ENCODE data around the gene HMGB2.

Gene HMGB2

DNA sequence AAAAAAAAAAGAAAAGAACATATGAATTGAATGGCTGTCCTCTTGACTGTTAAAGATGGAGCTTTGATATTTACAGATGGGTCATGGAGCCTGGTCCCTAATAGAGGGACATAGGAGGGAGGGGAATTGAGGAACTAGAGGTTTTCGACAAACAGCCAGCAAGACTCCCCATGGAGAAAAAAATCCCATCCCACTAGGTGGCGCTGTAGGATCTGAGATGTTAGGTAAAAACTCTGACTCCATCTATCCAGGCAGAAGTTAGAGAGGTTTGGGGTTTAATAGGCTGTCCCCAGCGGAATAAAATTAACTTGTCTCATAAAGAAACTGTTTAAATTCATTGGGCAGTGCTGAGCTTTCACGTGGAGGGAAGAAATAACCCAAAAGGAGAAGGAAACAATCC, 45.9 kb downstream of the HMGB2 start:
- peak; percentile 74 for DNase-seq

DNA sequence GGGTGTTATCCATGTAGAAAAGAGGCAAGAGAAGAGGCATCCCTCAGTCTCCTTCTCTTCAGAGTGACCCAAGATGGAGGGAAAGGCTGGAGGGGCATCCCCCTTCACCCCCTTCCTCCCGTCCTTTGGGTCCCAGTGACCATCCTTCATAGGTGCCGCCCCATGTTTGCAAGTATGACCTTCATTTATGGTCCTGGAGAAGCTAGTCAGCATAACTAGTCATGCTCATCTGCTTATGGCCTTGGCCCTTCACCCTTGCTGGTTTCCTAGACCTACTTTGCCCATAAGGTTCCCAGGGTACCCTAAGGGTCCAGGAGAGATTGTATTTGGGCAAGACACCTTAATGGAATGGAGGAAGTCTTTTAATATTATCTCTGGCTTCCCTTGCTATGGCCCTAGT, 46.7 kb downstream of the HMGB2 start:
- DNase-seq = no peak

DNA sequence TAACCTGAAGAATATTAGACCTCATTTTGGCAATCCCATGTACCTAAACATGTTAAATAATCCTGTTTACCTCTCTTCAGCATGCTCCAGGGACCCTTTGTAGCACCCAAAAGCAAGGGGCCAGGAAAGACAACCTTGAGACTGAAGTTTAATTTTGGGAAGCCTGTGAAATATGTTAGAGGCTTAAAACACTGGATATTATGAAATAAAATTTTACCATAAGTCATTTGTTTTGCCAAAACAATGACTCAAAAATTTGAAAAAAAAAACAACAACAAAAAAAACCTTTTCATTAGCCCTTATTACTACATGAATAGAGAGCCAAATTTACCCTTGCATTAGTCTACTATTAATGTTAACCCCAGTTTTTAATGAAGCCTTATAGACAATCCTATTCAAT, 49.7 kb downstream of the HMGB2 start:
- DNase-seq = no peak

DNA sequence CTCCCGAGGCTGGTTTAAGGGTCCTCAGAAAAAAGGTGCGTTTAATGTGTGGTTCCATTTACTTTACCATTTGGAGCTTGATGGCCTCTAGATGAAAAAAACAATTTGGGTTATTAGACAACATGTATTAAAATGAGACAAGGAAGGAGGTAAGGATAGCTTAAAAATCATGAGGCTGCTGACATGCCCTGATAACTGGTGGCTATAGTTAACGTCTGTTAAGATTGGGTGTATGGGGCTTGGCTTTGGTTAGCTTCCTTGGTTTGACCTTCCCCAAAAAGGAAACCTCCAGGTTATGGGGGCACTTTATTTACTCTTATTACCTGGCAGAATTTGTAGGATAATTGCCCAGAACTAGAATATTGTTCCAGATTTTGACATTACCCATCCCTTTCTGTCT, 51.5 kb downstream of the HMGB2 start:
- no peak for DNase-seq

DNA sequence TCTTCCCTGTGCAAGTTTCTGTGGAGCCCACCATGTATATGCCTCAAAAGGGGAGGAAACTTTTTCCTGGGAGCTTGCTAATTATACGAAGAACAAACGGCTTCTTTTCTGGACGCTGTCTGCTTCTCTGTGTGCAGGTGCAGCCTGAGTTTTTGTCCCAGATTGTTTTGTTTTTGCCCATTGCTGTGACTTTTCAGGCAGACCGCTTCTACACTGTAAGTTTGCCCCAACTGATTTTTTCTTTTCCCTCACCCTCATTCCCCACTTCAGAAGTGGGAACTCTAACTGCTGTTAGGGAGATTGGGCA, 51.9 kb downstream of the HMGB2 start:
- no peak for DNase-seq

DNA sequence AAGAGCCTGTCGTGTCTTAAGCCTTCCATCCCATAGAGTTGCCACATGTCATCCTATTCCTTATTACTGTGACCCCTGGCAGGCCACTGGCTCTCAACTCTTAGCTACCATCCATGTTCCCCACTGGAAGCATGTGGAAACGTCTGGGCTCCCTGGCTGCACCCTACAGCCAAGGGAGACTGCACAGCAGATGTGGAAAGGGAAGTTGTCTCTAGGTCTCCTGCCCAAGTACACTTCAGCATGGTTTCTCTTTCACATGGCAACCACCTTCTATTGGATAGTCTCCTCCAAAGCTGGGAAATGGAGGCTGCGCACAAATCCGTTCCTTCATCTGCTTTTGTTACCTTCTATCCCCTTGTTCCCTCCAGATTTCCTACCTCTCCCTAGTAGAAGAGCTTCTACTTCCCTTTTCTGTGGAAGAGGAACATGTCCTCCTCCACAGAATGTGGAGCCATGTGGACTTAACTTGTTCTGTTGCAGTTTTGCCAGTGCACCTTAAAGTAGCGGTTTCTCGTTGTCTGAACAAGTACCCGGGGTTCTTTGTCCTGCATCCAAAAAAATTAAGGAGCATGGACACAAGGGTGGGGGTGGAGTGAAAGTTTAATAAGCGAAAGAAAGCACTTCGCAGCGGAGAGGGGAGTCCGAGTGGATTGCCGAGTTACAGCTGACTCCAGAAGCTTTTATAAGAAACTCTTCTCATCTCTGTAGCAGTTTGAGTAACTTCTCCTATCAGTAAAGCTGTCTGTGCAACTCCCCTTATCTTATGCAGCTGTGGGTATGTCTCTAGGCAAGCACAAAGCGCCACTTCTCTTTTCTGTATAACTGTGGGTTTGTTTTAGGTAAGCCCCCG, 52.5 kb downstream of the HMGB2 start:
- no peak for DNase-seq
